B cell (primary cell): ENCODE measurements around the gene MBD1. TPM values are rescaled to one million over a fixed set of nuclear protein-coding genes. Genes with fewer than 3 reads are reported as not detected.
"Not testable (repeated sequence)": the region's sequence is repeated elsewhere in the genome, so short reads cannot be mapped to it uniquely, and the experiment has no call there.

ENCODE experiments used
- ATAC-seq: fragments of 200-7000 bp; cut with Tn5 transposase; one replicate; pipeline ENCODE4 v1.10.0; 2021; ENCODE audit warnings: low read depth, mild to moderate bottlenecking, moderate number of reproducible peaks, moderate library complexity
- CTCF ChIA-PET: fragments of 350-600 bp; sonication (Branson Sonifier 250); formaldehyde crosslinking; loops from one replicate; lab custom pipeline; 2021; ENCODE audit warnings: antibody characterized with exemption, inconsistent platforms; lab: Charles Lee
- POLR2A ChIA-PET: fragments of 350-600 bp; sonication (Branson Sonifier 250); formaldehyde crosslinking; loops from one replicate; lab custom pipeline; 2021; ENCODE audit warnings: antibody characterized with exemption; lab: Charles Lee
- DNase-seq: peaks from one replicate; pipeline ENCODE4 v3.0.0; 2013
- H2AFZ ChIP-seq: 2 replicates; pipeline ENCODE4 v1.6.1; 2012; ENCODE audit warnings: mild to moderate bottlenecking, low read depth, low read length; ENCODE audit not compliant: insufficient read depth, poor library complexity, severe bottlenecking
- H3K27ac ChIP-seq, 2 donors: 1 replicate in 1 of 2; 2 replicates in 1 of 2; pipeline ENCODE4 v1.5.1; 2012 to 2013; ENCODE audit warnings: low read length in 2 of 2, mild to moderate bottlenecking in 2 of 2, moderate library complexity in 1 of 2
- H3K27me3 ChIP-seq, 4 experiments: fragments of 200-600 bp in 1 of 4; sonication (generic) in 1 of 4; replicated peaks in 1 of 4; 1 replicate in 2 of 4; 2 replicates in 2 of 4; pipeline versions ENCODE4 v1.6.1 to v1.7.0; 2013 to 2016; ENCODE audit warnings: low read length in 3 of 4, mild to moderate bottlenecking in 2 of 4, mixed read lengths in 1 of 4, moderate library complexity in 1 of 4; ENCODE audit not compliant: insufficient read depth in 4 of 4, control insufficient read depth in 3 of 4; ENCODE audit errors: control extremely low read depth in 1 of 4
- H3K36me3 ChIP-seq, 2 experiments: replicated peaks in 1 of 2; 1 replicate in 1 of 2; 2 replicates in 1 of 2; pipeline versions ENCODE4 v1.6.1 to v1.7.1; 2013; ENCODE audit warnings: low read length in 1 of 2; ENCODE audit not compliant: insufficient read depth in 2 of 2, control insufficient read depth in 1 of 2; ENCODE audit errors: control extremely low read depth in 1 of 2, extremely low read depth in 1 of 2
- H3K4me1 ChIP-seq, 2 donors: fragments of 200-600 bp in 1 of 2; sonication (generic) in 1 of 2; 1 replicate in 1 of 2; 2 replicates in 1 of 2; pipeline versions ENCODE4 v1.5.1 to v1.6.1; 2013 to 2017; ENCODE audit warnings: low read length in 2 of 2; ENCODE audit not compliant: control insufficient read depth in 2 of 2, insufficient read depth in 2 of 2
- H3K4me2 ChIP-seq: replicated peaks from 2 replicates; pipeline ENCODE3; 2012; ENCODE audit warnings: mild to moderate bottlenecking, low read depth, low read length; ENCODE audit not compliant: poor library complexity, severe bottlenecking
- H3K4me3 ChIP-seq, 5 experiments: fragments of 200-600 bp in 1 of 5; sonication (generic) in 1 of 5; 1 replicate in 3 of 5; 2 replicates in 2 of 5; pipeline versions ENCODE4 v1.5.1 to v1.7.0; 2011 to 2016; ENCODE audit warnings: low read length in 4 of 5, mild to moderate bottlenecking in 4 of 5, low read depth in 2 of 5, control low read depth in 1 of 5, moderate library complexity in 1 of 5; ENCODE audit not compliant: insufficient read depth in 1 of 5; ENCODE audit errors: control extremely low read depth in 1 of 5, extremely low read depth in 1 of 5
- H3K79me2 ChIP-seq: fragments of 200-600 bp; sonication (generic); one replicate; pipeline ENCODE4 v1.6.0; 2016; ENCODE audit warnings: low read length; ENCODE audit not compliant: control insufficient read depth, insufficient read depth
- H3K9ac ChIP-seq: fragments of 200-600 bp; sonication (generic); 2 replicates; pipeline ENCODE4 v1.6.1; 2017; ENCODE audit warnings: mild to moderate bottlenecking, low read length, moderate library complexity
- H3K9me3 ChIP-seq, 3 donors: one replicate each; pipeline versions ENCODE4 v1.6.1 to v1.7.1; 2013; ENCODE audit warnings: low read length in 2 of 3; ENCODE audit not compliant: control insufficient read depth in 2 of 3, insufficient read depth in 1 of 3; ENCODE audit errors: control extremely low read depth in 1 of 3
- H4K20me1 ChIP-seq: 2 replicates; pipeline ENCODE4 v1.6.0; 2012; ENCODE audit warnings: mild to moderate bottlenecking, low read length; ENCODE audit not compliant: insufficient read depth, control insufficient read depth, poor library complexity, severe bottlenecking
- H3K27ac Mint-ChIP-seq: one replicate; pipeline ENCODE4 v1.8.0; 2021; ENCODE audit warnings: mixed read lengths
- H3K27me3 Mint-ChIP-seq: one replicate; pipeline ENCODE4 v1.8.0; 2021; ENCODE audit warnings: mixed read lengths
- H3K4me1 Mint-ChIP-seq: one replicate; pipeline ENCODE4 v1.8.0; 2021; ENCODE audit warnings: mixed read lengths
- H3K4me3 Mint-ChIP-seq: one replicate; pipeline ENCODE4 v1.8.0; 2021; ENCODE audit warnings: mixed read lengths
- H3K9me3 Mint-ChIP-seq: one replicate; pipeline ENCODE4 v1.8.0; 2022; ENCODE audit warnings: mixed read lengths; ENCODE audit not compliant: insufficient read depth
- EZH2 ChIP-seq: IDR thresholded peaks from 2 replicates; pipeline ENCODE4 v1.6.1; 2012; ENCODE audit warnings: borderline replicate concordance, low read depth, mild to moderate bottlenecking, moderate library complexity, low read length; ENCODE audit not compliant: insufficient read depth, poor library complexity, severe bottlenecking
- WGBS: methylation state at CpG from one replicate; pipeline ENCODE4 v1.1.5; 2013; ENCODE audit warnings: missing lambda C conversion rate; ENCODE audit not compliant: insufficient coverage; 5-methylcytosine and 5-hydroxymethylcytosine counted together
- intact Hi-C: fragments of 100-400 bp; cut with micrococcal nuclease; formaldehyde crosslinking; loops from one replicate; pipeline ENCODE4 v1.10.0; 2022
- polyA plus RNA-seq: library from polyadenylated mRNA; depleted of rRNA; stranded (reverse); fragments of >200 nt; gene quantifications from 2 replicates; pipeline ENCODE4 v1.2.3, GENCODE V29; 2012
- small RNA-seq: library from RNA; depleted of rRNA; stranded (forward); fragments of <200 nt; gene quantifications from one replicate; pipeline ENCODE3, GENCODE V24; 2012; ENCODE audit warnings: low replicate concordance, low read depth; ENCODE audit not compliant: insufficient read length
- total RNA-seq, 2 donors: library from RNA; stranded (reverse); fragments of 120-200 nt in 1 of 2; gene quantifications; 1 replicate in 1 of 2; 2 replicates in 1 of 2; pipeline versions ENCODE4 v1.2.3 to v1.2.4, GENCODE V29; 2013 to 2022
- TF ChIP-seq, protein P1 (sequence below): fragments of 200-600 bp; IDR thresholded peaks from one replicate; pipeline ENCODE4 v1.8.0; 2022; ENCODE audit warnings: antibody characterized with exemption, mild to moderate bottlenecking

MBD1 gene
- total and polyA plus RNA-seq, 2 donors (not counting 1 experiment from before 2014, with no cell fraction given), result 120 to 135 TPM

DNA sequence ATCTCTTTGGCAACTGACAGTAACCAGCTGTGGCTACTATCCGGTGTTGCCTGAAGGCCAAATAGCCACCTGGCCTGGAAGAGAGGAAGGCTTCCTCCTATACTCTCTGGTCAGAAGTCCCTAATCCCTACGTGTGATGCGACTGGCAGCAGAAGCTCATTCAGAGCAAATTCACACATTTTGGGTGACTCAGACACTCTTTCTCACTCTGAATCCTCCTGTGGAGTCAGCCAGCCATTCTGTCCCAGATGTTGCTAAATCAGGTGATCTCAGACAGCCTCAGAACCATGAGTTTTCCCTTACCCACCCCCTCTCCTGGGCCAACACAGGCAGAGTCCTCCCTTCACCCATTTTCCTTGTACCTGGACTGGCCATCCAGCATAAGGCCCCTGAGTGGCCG, 49.7 kb downstream of the MBD1 start:
- Histone ChIP-seq H3K9me3 (no peaks in the 10 kb centered on the region), H3K4me1 (no peaks in the 10 kb centered on the region), H2AFZ (no peak overlapping the region), H4K20me1 (no peaks in the 10 kb centered on the region), H3K9ac (no peak overlapping the region), H3K27me3 (peaks cover 0 to 20% (median 11%) of the 10 kb centered on the region in 4 experiments), H3K36me3 (no peaks in the 10 kb centered on the region), H3K79me2 (no peaks in the 10 kb centered on the region), H3K4me3 (no peak overlapping the region), H3K4me2 (no peak overlapping the region), H3K27ac (no peak overlapping the region)
- Mint-ChIP-seq H3K27ac (no peak overlapping the region), H3K27me3 (peaks cover 37% of the 10 kb centered on the region), H3K4me1 (peaks cover 8% of the 10 kb centered on the region), H3K4me3 (no peak overlapping the region), H3K9me3 (no peaks in the 10 kb centered on the region)
- intact Hi-C loops, result no loop called here
- ChIA-PET CTCF (interaction anchor here (1.2 kb wide), 1 partner anchor 14 kb away, joined by 3 read pairs; no protein-coding TSS in a partner anchor), POLR2A (no interaction called here)
- no peak for TF ChIP-seq EZH2
- TF ChIP-seq, protein P1, sequence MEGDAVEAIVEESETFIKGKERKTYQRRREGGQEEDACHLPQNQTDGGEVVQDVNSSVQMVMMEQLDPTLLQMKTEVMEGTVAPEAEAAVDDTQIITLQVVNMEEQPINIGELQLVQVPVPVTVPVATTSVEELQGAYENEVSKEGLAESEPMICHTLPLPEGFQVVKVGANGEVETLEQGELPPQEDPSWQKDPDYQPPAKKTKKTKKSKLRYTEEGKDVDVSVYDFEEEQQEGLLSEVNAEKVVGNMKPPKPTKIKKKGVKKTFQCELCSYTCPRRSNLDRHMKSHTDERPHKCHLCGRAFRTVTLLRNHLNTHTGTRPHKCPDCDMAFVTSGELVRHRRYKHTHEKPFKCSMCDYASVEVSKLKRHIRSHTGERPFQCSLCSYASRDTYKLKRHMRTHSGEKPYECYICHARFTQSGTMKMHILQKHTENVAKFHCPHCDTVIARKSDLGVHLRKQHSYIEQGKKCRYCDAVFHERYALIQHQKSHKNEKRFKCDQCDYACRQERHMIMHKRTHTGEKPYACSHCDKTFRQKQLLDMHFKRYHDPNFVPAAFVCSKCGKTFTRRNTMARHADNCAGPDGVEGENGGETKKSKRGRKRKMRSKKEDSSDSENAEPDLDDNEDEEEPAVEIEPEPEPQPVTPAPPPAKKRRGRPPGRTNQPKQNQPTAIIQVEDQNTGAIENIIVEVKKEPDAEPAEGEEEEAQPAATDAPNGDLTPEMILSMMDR, result no peak
- DNase-seq (no peak), ATAC-seq (no peak)
- 90% methylated on average over 4 of the region's 4 CpGs for WGBS

DNA sequence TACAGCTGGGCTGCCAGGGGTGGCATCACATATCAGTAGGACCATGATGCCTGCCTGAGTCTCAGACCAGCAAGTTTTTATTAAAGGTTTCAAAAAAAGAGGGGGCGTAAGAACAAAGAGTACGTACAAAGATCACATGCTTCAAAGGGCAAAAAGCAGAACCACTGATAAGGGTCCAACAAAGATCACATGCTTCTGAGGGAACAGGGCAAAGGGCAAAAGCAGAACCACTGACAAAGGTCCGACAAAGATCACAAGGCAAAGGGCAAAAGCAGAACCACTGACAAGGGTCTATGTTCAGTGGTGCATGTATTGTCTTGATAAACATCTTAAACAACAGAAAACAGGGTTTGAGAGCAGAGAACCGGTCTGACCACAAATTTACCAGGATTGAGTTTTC, 61.1 kb downstream of the MBD1 start:
- 95% methylated on average over 3 of the region's 4 CpGs for WGBS
- H2AFZ ChIP-seq, H3K27ac ChIP-seq, POLR2A ChIA-PET, ATAC-seq, H3K4me3 Mint-ChIP-seq, H3K36me3 ChIP-seq, H3K4me1 Mint-ChIP-seq, DNase-seq, intact Hi-C loops, H3K79me2 ChIP-seq, H3K27ac Mint-ChIP-seq, H3K4me2 ChIP-seq, H4K20me1 ChIP-seq, H3K9ac ChIP-seq, H3K4me3 ChIP-seq, H3K9me3 Mint-ChIP-seq, H3K9me3 ChIP-seq: not testable (repeated sequence)
- Histone ChIP-seq H3K4me1 (peaks cover 4 to 10% of the 10 kb centered on the region in 2 donors), H3K27me3 (peaks cover 0 to 22% (median 1%) of the 10 kb centered on the region in 4 experiments)
- peaks cover 41% of the 10 kb centered on the region for H3K27me3 Mint-ChIP-seq
- CTCF ChIA-PET, result interaction anchor here (0.9 to 5.2 kb wide), 5 partner anchors 19 to 208 kb away, joined by 3 to 187 read pairs (median 4); no protein-coding TSS in a partner anchor

Small RNA genes within 50 kb of the gene (small RNA-seq; reads per million reads assigned to genes)
- gene RNA5SP458, result not detected

Other genes starting within 250 kb of the MBD1 start
- 0.24 and 0.30 TPM in 2 replicates for gene MYO5B, start 86.4 kb downstream of the MBD1 start, total RNA-seq
- gene MYO5B, start 86.4 kb downstream of the MBD1 start, polyA plus RNA-seq, result 1.7 and 2.4 TPM in 2 replicates
- 0.75 and 0.79 TPM in 2 replicates for gene CFAP53, start 15.0 kb downstream of the MBD1 start, total RNA-seq
- gene CFAP53, start 15.0 kb downstream of the MBD1 start, polyA plus RNA-seq, result 0.04 and 0.94 TPM in 2 replicates
- 136 and 157 TPM in 2 replicates for gene CXXC1, start 6.2 kb upstream of the MBD1 start, total RNA-seq
- gene CXXC1, start 6.2 kb upstream of the MBD1 start, polyA plus RNA-seq, result 306 and 387 TPM in 2 replicates
- gene SKA1, start 93.5 kb upstream of the MBD1 start, total RNA-seq, result 0.52 and 0.66 TPM in 2 replicates
- 0.28 and 0.82 TPM in 2 replicates for gene SKA1, start 93.5 kb upstream of the MBD1 start, polyA plus RNA-seq